HL-60 (cell line): ENCODE data around the gene PPFIA2.

Experiments used
- DNase-seq, 2 experiments: peaks; one replicate each; pipeline ENCODE4 v3.0.0-alpha.2; 2010 to 2020; ENCODE audit warnings: low read depth in 1 of 2, low spot score in 1 of 2
- H3K27ac ChIP-seq: fragments of 250-450 bp; sonication (Bioruptor Pico); replicated peaks from 2 replicates; pipeline ENCODE4 v1.5.1; 2020; ENCODE audit warnings: mild to moderate bottlenecking, moderate library complexity
- H3K27me3 ChIP-seq: fragments of 250-450 bp; sonication (Bioruptor Pico); 2 replicates; pipeline ENCODE4 v1.5.1; 2021; ENCODE audit warnings: mild to moderate bottlenecking, moderate library complexity; ENCODE audit not compliant: insufficient read depth, poor library complexity, severe bottlenecking
- H3K4me3 ChIP-seq: replicated peaks from 2 replicates; pipeline ENCODE4 v1.5.1; 2011; ENCODE audit warnings: mild to moderate bottlenecking, control low read depth, low read length; ENCODE audit not compliant: insufficient read depth
- GABPA ChIP-seq: IDR thresholded peaks from 2 replicates; pipeline ENCODE4 v1.6.1; 2012; ENCODE audit warnings: low read depth
- POLR2AphosphoS5 ChIP-seq: IDR thresholded peaks from 2 replicates; pipeline ENCODE4 v1.6.1; 2012; ENCODE audit warnings: low read depth
- SPI1 ChIP-seq: IDR thresholded peaks from 2 replicates; pipeline ENCODE4 v1.6.1; 2012; ENCODE audit warnings: low read depth, mild to moderate bottlenecking, borderline replicate concordance
- TF ChIP-seq, protein P1 (sequence below): IDR thresholded peaks from 2 replicates; pipeline ENCODE4 v1.6.1; 2012; ENCODE audit warnings: low read depth; ENCODE audit not compliant: insufficient replicate concordance
- TF ChIP-seq, protein P2 (sequence below): IDR thresholded peaks from one replicate; pipeline ENCODE4 v1.5.1; 2011; ENCODE audit warnings: low read length, control low read depth, inconsistent platforms; ENCODE audit not compliant: insufficient read depth

PPFIA2 gene

DNA sequence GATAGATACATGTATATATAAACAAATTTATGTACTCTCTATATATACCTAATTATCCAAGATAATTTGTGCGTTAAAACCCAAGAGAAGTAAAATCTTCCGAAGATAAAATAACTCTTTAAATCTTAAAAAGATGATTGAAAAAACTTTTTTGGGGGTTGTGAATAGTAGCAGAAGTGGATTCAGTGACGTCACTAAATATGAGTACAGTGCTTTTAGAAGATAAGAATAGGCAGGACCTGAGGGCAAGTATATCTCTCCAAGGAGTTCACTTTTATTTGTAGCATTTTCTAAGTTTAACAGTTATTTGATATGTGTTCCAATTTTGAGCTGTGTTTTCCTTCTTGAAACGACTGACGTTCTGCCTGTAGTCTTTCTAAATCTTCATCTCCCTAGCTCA is 319.8 kb downstream of the PPFIA2 start:
- TF ChIP-seq GABPA = no peak
- TF ChIP-seq, protein P1, sequence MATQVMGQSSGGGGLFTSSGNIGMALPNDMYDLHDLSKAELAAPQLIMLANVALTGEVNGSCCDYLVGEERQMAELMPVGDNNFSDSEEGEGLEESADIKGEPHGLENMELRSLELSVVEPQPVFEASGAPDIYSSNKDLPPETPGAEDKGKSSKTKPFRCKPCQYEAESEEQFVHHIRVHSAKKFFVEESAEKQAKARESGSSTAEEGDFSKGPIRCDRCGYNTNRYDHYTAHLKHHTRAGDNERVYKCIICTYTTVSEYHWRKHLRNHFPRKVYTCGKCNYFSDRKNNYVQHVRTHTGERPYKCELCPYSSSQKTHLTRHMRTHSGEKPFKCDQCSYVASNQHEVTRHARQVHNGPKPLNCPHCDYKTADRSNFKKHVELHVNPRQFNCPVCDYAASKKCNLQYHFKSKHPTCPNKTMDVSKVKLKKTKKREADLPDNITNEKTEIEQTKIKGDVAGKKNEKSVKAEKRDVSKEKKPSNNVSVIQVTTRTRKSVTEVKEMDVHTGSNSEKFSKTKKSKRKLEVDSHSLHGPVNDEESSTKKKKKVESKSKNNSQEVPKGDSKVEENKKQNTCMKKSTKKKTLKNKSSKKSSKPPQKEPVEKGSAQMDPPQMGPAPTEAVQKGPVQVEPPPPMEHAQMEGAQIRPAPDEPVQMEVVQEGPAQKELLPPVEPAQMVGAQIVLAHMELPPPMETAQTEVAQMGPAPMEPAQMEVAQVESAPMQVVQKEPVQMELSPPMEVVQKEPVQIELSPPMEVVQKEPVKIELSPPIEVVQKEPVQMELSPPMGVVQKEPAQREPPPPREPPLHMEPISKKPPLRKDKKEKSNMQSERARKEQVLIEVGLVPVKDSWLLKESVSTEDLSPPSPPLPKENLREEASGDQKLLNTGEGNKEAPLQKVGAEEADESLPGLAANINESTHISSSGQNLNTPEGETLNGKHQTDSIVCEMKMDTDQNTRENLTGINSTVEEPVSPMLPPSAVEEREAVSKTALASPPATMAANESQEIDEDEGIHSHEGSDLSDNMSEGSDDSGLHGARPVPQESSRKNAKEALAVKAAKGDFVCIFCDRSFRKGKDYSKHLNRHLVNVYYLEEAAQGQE = no peak
- TF ChIP-seq SPI1 = no peak
- TF ChIP-seq POLR2AphosphoS5 = no peak
- TF ChIP-seq, protein P2, sequence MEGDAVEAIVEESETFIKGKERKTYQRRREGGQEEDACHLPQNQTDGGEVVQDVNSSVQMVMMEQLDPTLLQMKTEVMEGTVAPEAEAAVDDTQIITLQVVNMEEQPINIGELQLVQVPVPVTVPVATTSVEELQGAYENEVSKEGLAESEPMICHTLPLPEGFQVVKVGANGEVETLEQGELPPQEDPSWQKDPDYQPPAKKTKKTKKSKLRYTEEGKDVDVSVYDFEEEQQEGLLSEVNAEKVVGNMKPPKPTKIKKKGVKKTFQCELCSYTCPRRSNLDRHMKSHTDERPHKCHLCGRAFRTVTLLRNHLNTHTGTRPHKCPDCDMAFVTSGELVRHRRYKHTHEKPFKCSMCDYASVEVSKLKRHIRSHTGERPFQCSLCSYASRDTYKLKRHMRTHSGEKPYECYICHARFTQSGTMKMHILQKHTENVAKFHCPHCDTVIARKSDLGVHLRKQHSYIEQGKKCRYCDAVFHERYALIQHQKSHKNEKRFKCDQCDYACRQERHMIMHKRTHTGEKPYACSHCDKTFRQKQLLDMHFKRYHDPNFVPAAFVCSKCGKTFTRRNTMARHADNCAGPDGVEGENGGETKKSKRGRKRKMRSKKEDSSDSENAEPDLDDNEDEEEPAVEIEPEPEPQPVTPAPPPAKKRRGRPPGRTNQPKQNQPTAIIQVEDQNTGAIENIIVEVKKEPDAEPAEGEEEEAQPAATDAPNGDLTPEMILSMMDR = no peak
- DNase-seq = no peak
- Histone ChIP-seq H3K27me3 (no peaks in the 10 kb centered on the region), H3K27ac (no peak overlapping the region), H3K4me3 (no peak overlapping the region)

DNA sequence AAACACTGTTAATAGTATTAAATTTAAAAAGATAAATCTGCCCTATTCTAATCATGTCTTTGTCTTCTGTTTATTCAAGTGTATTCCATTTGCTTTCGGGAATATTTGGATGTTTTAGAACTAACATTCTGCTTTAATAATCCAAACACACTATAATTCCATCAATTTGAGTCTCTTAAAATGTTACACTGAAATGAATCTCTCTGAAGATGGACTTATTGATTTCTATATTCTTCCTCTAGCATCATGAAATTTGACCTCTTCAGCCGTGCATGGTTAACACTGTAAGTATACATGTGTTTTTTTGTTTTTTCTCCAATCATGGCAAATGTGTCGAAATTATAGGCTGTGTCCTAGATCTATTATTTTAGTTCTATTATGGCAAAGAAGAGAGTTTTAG is 342.1 kb downstream of the PPFIA2 start:
- TF ChIP-seq, protein P1 = no peak
- TF ChIP-seq POLR2AphosphoS5 (no peak), SPI1 (no peak), GABPA (no peak)
- TF ChIP-seq, protein P2 = no peak
- no peak overlapping the region for H3K4me3 ChIP-seq
- H3K27ac ChIP-seq = no peak overlapping the region
- no peaks in the 10 kb centered on the region for H3K27me3 ChIP-seq
- DNase-seq = no peak

DNA sequence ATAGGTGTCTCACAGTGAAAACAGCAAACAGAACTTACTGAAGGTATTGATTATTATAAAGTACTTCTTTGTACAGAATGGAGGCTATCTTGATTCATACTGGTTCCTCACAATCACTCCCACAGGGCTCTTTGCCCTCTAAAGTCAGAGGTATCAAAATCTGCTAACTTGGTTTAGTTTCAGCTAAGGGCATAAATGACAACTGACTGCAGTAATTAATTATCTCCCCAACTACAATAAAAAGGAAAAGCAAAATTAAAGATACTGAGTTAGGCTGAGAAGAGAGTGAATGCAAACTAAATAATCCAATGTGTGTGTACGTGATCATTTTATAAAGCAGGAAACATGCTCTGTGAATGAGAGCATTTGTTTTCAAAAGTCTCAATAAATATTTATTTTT is 342.6 kb downstream of the PPFIA2 start:
- Histone ChIP-seq H3K4me3 (no peak overlapping the region), H3K27me3 (no peaks in the 10 kb centered on the region), H3K27ac (no peak overlapping the region)
- DNase-seq = no peak
- no peak for TF ChIP-seq GABPA
- no peak for TF ChIP-seq SPI1

DNA sequence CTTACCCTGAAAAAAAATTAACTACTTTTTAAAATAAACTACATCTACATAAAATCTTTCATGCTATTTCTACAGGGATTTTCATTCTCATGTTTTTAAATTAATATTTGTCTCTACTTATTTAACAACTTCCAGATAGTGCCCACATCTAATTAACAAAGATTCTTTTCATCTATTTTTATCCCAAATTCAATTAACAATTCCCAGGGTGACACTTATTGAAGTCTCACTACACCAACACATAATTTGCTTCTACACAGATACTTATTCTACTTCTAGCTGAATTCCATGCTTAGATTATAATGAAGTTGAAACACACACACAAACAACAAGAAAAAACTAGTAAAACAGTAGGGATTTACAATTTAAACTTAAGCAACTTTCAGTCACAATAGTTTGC is 344.7 kb downstream of the PPFIA2 start:
- TF ChIP-seq POLR2AphosphoS5 = no peak
- no peak for TF ChIP-seq SPI1
- TF ChIP-seq, protein P1 = no peak
- TF ChIP-seq, protein P2 = no peak
- TF ChIP-seq GABPA = no peak
- H3K27ac ChIP-seq = no peak overlapping the region
- no peak overlapping the region for H3K4me3 ChIP-seq
- H3K27me3 ChIP-seq = no peaks in the 10 kb centered on the region
- no peak for DNase-seq
